SK-N-MC (cell line): ENCODE measurements around the gene KCNMA1.

Experiments used
- DNase-seq: peaks from one replicate; pipeline ENCODE4 v3.0.0-alpha.2; 2011; ENCODE audit warnings: low read depth, low spot score
- H3K27ac ChIP-seq: fragments of 200-600 bp; sonication (generic); 2 replicates; pipeline ENCODE4 v1.5.1; 2016; ENCODE audit warnings: mixed run types
- H3K36me3 ChIP-seq: fragments of 200-600 bp; sonication (generic); 2 replicates; pipeline ENCODE4 v1.6.1; 2017; ENCODE audit warnings: antibody characterized with exemption, low read length, mixed read lengths; ENCODE audit not compliant: insufficient read depth
- H3K4me3 ChIP-seq: fragments of 200-600 bp; sonication (generic); 2 replicates; pipeline ENCODE4 v1.5.1; 2016
- H3K9ac ChIP-seq: fragments of 200-600 bp; sonication (generic); 2 replicates; pipeline ENCODE4 v1.8.0; 2017; ENCODE audit warnings: mixed run types, mixed read lengths; ENCODE audit not compliant: insufficient read length
- H3K9me3 ChIP-seq: fragments of 200-600 bp; sonication (generic); 2 replicates; pipeline ENCODE4 v1.6.1; 2017; ENCODE audit warnings: low read depth, mild to moderate bottlenecking, antibody characterized with exemption, low read length, moderate library complexity, mixed read lengths
- EZH2 ChIP-seq: fragments of 200-600 bp; sonication (generic); IDR thresholded peaks from one replicate; pipeline ENCODE4 v1.6.1; 2017; ENCODE audit warnings: antibody characterized with exemption
- FOXP2 ChIP-seq: optimal IDR thresholded peaks from 2 replicates; pipeline ENCODE3; 2011; ENCODE audit warnings: mild to moderate bottlenecking, moderate library complexity; ENCODE audit not compliant: insufficient read depth; ENCODE audit errors: extremely low read length, control extremely low read depth
- POLR2AphosphoS5 ChIP-seq: IDR thresholded peaks from 2 replicates; pipeline ENCODE4 v1.6.1; 2012; ENCODE audit warnings: mild to moderate bottlenecking, low read depth, low read length, borderline replicate concordance

Gene KCNMA1

GRCh38 chr10:77619964-77620703, 17.5 kb downstream of the KCNMA1 start:
- no peak for DNase-seq
- Histone ChIP-seq H3K27ac (no peak overlapping the region), H3K9me3 (no peaks in the 10 kb centered on the region), H3K36me3 (no peaks in the 10 kb centered on the region), H3K4me3 (no peak overlapping the region), H3K9ac (no peak overlapping the region)
- TF ChIP-seq POLR2AphosphoS5 (no peak), EZH2 (no peak), FOXP2 (no peak)

GRCh38 chr10:77618117-77618516, 19.5 kb downstream of the KCNMA1 start:
- TF ChIP-seq POLR2AphosphoS5 (no peak), FOXP2 (no peak), EZH2 (no peak)
- DNase-seq, result no peak
- H3K4me3 ChIP-seq, result no peak overlapping the region
- no peak overlapping the region for H3K27ac ChIP-seq
- H3K36me3 ChIP-seq, result no peaks in the 10 kb centered on the region
- no peaks in the 10 kb centered on the region for H3K9me3 ChIP-seq
- no peak overlapping the region for H3K9ac ChIP-seq

- H3K36me3 ChIP-seq, result no peaks in the 10 kb centered on the region
- no peak overlapping the region for H3K4me3 ChIP-seq
- H3K9ac ChIP-seq, result no peak overlapping the region
- H3K27ac ChIP-seq, result no peak overlapping the region
- TF ChIP-seq EZH2 (no peak), POLR2AphosphoS5 (no peak), FOXP2 (no peak)
- H3K9me3 ChIP-seq, result no peaks in the 10 kb centered on the region
- DNase-seq, result no peak
Observed at GRCh38 chr10:77616766-77617165, 20.8 kb downstream of the KCNMA1 start.

GRCh38 chr10:77614778-77615625, 22.6 kb downstream of the KCNMA1 start:
- TF ChIP-seq EZH2 (no peak), POLR2AphosphoS5 (no peak), FOXP2 (no peak)
- Histone ChIP-seq H3K27ac (no peak overlapping the region), H3K9me3 (no peaks in the 10 kb centered on the region), H3K36me3 (no peaks in the 10 kb centered on the region), H3K9ac (no peak overlapping the region), H3K4me3 (no peak overlapping the region)
- DNase-seq, result no peak

- Histone ChIP-seq H3K9me3 (no peaks in the 10 kb centered on the region), H3K4me3 (no peak overlapping the region), H3K27ac (no peak overlapping the region), H3K9ac (no peak overlapping the region), H3K36me3 (no peaks in the 10 kb centered on the region)
- DNase-seq, result no peak
- no peak for TF ChIP-seq EZH2
- no peak for TF ChIP-seq POLR2AphosphoS5
- TF ChIP-seq FOXP2, result no peak
Observed at GRCh38 chr10:77613476-77614130, 24.0 kb downstream of the KCNMA1 start.

- H3K27ac ChIP-seq, result no peak overlapping the region
- no peaks in the 10 kb centered on the region for H3K36me3 ChIP-seq
- TF ChIP-seq EZH2, result no peak
- TF ChIP-seq FOXP2, result no peak
- H3K9ac ChIP-seq, result no peak overlapping the region
- H3K9me3 ChIP-seq, result no peaks in the 10 kb centered on the region
- no peak overlapping the region for H3K4me3 ChIP-seq
- DNase-seq, result no peak
Observed at GRCh38 chr10:77611670-77612069, 25.9 kb downstream of the KCNMA1 start.

- no peaks in the 10 kb centered on the region for H3K9me3 ChIP-seq
- H3K36me3 ChIP-seq, result no peaks in the 10 kb centered on the region
- no peak overlapping the region for H3K4me3 ChIP-seq
- no peak for DNase-seq
- H3K27ac ChIP-seq, result no peak overlapping the region
- TF ChIP-seq EZH2, result no peak
- TF ChIP-seq FOXP2, result no peak
- TF ChIP-seq POLR2AphosphoS5, result no peak
- H3K9ac ChIP-seq, result no peak overlapping the region
Observed at GRCh38 chr10:77611221-77611620, 26.4 kb downstream of the KCNMA1 start.

GRCh38 chr10:77609781-77610272, 27.8 kb downstream of the KCNMA1 start:
- no peak overlapping the region for H3K27ac ChIP-seq
- TF ChIP-seq FOXP2 (no peak), POLR2AphosphoS5 (no peak), EZH2 (no peak)
- H3K9ac ChIP-seq, result no peak overlapping the region
- H3K4me3 ChIP-seq, result no peak overlapping the region
- no peaks in the 10 kb centered on the region for H3K9me3 ChIP-seq
- no peak for DNase-seq
- H3K36me3 ChIP-seq, result no peaks in the 10 kb centered on the region
